ENCODE data around the gene PPM1E.
"Not testable (repeated sequence)": the region's sequence is repeated elsewhere in the genome, so short reads cannot be mapped to it uniquely, and the experiment has no call there.

The PPM1E gene

DNA sequence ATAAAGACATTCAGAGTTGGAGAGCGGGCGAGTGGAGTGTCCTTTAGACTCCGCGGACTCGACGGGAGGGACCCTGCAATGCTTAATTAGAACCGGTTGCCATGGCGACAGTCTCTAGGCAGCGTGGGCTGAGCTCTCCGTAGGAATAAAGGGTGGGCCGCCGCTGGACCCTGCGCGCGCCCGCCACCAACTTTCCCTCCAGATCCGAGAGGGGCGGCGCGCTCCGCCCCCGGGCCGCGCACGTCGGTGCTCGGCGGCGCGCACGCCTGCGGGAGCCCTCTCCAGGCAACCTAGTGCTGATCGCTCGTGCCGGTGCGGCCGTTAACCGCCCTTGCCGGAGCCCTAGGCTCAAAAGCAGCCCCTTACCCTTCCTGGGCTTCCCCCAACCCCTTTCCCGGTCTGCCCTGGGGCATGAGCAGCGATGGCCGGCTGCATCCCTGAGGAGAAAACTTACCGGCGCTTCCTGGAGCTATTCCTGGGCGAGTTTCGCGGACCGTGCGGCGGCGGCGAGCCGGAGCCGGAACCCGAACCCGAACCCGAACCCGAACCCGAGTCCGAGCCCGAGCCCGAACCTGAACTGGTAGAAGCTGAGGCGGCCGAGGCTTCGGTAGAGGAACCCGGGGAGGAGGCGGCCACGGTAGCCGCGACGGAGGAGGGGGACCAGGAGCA is at the start of gene PPM1E:
TSS of gene PPM1E (plus strand) at position 278 of the 669 bp plus-strand sequence.
- peak in 44 of 51 donors; percentile 8 to 68 (median 32) for DNase-seq

- DNase-seq = no peak
Measured at GRCh38 chr17:58706351-58707140, 49.1 kb upstream of the PPM1E start.

GRCh38 chr17:58710948-58711552 is 44.6 kb upstream of the PPM1E start:
- DNase-seq = peak in 5 of 51 donors; percentile 2 to 40 (median 9)

GRCh38 chr17:58722274-58722673 is 33.4 kb upstream of the PPM1E start:
- no peak for DNase-seq

DNA sequence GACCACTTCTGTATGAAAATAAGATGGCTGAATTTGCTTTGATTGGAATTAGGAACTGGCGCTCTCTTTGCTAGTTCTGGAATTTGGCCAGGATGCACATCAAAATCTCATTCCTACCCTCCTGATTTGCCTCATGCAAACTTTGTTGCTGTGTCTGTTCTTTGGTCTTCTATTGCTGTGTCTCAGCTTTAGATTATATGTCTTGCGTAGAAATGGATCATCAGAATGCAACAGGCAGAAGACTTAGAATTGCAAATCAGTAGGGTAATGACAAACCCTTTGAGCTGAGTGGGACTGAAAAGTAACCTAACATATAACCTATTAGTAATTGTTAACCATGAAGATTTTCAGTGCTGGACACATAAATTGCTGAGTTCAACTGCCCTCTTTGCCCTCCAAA is 33.0 kb upstream of the PPM1E start:
- no peak for DNase-seq

GRCh38 chr17:58728798-58729197 is 26.9 kb upstream of the PPM1E start:
- DNase-seq = no peak

GRCh38 chr17:58730937-58731336 is 24.7 kb upstream of the PPM1E start:
- DNase-seq = no peak

DNA sequence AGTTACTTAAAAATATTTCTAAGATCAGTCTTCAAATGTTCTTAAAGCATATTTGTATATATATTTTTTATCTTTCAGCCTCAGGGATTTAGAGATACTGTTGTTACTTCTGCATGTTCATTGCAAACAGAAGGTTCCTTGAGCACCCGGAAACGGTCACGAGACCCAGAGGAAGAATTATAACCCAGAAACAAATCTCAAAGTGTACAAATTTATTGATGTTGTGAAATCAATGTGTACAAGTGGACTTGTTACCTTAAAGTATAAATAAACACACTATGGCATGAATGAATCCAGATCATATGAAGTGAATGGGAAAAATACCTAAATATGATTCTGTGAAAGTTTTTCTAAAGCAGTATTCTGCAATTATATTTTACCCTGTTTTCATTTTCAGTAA is 21.6 kb upstream of the PPM1E start:
- DNase-seq = no peak

DNA sequence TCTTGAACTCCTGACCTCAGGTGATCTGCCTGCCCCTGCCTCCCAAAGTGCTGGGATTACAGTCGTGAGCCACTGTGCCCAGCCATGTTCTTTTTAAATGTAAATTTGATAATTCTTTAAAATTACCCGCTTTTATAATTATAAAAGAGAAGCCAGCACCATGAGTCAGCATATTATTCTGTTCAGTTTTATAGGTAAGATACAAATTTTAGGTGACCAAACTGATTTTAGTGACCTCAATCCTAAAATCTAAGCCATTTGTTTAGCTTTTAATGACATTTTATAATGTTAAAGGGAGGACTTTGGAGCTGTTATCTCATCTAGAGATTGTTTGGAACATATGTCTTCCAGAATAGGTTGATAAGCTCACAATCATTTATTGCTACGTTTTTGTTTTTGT is 20.8 kb upstream of the PPM1E start:
- DNase-seq = no peak

- DNase-seq = no peak
Measured at GRCh38 chr17:58741121-58741625, 14.5 kb upstream of the PPM1E start.

GRCh38 chr17:58747674-58748073 is 8.0 kb upstream of the PPM1E start:
- no peak for DNase-seq

- not testable (repeated sequence) for DNase-seq
Measured at GRCh38 chr17:58749627-58750026, 6.0 kb upstream of the PPM1E start.

DNA sequence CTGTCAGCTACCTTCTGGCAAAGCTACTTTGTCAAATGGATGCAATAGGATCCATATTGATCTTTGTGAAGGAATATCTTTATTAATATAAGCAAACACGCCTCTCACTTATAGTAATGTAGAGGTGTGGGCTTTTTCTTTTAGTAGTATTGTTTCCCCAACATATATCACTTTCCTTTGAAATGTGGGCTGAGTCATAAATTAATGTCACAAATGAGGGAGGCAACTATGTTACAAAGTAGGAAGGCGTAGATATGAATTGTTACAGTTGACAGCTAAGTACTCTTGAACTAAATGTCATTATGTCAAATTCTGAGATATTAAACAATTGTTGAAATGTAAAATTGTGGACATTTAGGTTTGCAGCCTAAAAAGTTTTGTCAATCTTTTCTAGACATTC is 2.6 kb upstream of the PPM1E start:
- DNase-seq = no peak

DNA sequence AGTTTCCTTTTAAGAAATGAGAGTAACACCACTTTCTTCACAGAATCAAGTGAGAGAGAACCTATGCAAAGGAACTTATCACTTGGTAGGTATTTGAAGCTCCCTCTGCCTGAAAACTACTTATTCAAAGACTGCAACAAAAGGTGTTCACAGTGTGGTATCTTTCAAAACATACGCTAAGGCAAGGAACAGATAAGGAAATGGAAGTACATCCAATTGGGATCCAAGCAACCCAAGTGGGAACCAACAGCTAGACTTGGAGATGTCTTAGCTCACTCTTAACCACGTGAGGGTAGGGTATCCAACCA is 431 bp upstream of the PPM1E start:
- no peak for DNase-seq

DNA sequence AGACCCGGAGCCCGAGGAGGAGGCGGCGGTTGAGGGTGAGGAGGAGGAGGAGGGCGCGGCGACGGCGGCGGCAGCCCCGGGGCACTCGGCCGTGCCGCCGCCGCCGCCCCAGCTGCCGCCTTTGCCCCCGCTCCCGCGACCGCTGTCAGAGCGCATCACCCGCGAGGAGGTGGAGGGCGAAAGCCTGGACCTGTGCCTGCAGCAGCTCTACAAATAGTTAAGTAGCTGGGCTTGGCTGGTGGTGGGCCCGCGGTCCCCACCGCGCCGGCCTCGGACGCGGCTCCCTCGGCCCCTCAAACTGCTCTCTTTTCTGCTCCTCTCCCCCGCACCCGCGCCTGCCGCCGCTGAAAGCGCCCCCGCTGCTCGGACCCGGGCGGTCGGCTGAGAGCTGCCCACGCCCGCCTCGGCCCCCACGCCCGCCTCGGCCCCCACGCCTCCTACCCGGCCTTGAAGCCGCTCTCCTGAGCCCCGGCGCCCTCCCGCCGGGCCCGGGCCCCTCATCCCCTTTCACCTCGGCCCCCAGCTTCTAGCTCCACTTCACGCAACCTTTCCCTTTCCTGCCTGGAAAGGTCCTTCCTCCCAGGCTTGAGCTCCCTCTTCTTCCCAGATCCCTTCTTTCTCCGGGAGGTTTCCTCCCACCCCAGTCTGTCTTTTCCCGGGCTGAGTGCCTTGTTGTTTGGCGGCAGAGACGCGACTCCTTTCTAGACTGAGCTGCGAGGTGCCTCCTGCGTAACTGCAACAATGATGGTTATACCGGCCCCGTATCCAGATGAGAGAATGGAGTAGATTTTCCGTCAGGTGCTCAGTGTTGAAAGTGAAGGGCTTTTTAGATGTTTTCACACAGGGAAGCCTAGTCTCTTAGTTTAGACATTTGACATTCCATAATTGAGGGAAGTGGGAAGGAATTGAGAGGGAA is 850 bp downstream of the PPM1E start:
- peak in 14 of 51 donors; percentile 2 to 32 (median 11) for DNase-seq

- DNase-seq = no peak
Measured at GRCh38 chr17:58757162-58757613, 1.5 kb downstream of the PPM1E start.

- DNase-seq = no peak
Measured at GRCh38 chr17:58758890-58759289, 3.2 kb downstream of the PPM1E start.

- DNase-seq = no peak
Measured at GRCh38 chr17:58759522-58759921, 3.9 kb downstream of the PPM1E start.

GRCh38 chr17:58760248-58760647 is 4.6 kb downstream of the PPM1E start:
- no peak for DNase-seq

GRCh38 chr17:58763263-58763662 is 7.6 kb downstream of the PPM1E start:
- DNase-seq = no peak

DNA sequence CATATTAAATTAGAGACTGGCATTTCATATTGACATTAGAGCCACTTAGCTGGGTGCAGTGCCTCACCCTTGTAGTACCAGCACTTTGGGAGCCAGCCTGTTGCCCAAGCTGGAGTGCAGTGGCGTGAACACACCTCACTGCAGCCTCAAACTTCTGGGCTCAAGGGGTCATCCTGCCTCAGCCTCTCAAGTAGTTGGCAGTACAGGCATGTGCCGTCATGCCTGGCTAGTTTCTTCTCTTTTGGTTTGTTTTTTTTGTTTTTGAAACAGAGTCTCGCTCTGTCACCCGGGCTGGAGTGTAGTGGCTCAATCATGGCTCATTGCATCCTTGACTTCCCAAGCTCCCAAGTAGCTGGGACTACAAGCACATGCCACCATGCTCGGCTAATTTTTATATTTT is 8.7 kb downstream of the PPM1E start:
- no peak for DNase-seq
